ENCODE results near the gene PPP1R1C.

The PPP1R1C gene

GRCh38 chr2:182078988-182079602, 93.4 kb downstream of the PPP1R1C start:
- H3K4me3 ChIP-seq (ENCODE audit: low read depth, low read length): no peak overlapping the region
- TF ChIP-seq, protein P1, sequence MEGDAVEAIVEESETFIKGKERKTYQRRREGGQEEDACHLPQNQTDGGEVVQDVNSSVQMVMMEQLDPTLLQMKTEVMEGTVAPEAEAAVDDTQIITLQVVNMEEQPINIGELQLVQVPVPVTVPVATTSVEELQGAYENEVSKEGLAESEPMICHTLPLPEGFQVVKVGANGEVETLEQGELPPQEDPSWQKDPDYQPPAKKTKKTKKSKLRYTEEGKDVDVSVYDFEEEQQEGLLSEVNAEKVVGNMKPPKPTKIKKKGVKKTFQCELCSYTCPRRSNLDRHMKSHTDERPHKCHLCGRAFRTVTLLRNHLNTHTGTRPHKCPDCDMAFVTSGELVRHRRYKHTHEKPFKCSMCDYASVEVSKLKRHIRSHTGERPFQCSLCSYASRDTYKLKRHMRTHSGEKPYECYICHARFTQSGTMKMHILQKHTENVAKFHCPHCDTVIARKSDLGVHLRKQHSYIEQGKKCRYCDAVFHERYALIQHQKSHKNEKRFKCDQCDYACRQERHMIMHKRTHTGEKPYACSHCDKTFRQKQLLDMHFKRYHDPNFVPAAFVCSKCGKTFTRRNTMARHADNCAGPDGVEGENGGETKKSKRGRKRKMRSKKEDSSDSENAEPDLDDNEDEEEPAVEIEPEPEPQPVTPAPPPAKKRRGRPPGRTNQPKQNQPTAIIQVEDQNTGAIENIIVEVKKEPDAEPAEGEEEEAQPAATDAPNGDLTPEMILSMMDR (IDR thresholded peaks at IDR 0.05; ENCODE audit: insufficient read depth, low read depth, low read length, missing control alignments): no peak
- DNase-seq (ENCODE audit: low read depth): no peak

DNA sequence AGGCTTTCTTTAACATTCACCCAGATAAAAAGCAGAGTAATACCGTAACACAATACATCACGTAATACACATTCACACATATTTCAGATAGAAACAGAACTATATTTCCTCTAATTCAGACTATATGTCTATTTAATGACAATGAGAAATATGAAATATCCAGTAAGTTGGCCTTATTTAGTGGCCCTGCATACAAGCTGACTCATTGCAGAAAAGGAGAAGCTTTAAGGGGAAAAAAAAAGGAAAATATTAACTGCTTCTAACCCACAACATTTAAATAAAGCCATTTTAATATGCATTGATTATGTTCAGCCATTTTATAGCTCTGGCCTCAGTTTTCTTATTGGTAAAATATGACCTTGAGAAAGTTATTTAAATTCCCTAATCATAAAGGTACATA, 94.8 kb downstream of the PPP1R1C start:
- no peak for DNase-seq (ENCODE audit: low read depth)
- no peak overlapping the region for H3K4me3 ChIP-seq (ENCODE audit: low read depth, low read length)
- TF ChIP-seq, protein P1 (IDR thresholded peaks at IDR 0.05; ENCODE audit: insufficient read depth, low read depth, low read length, missing control alignments): no peak

DNA sequence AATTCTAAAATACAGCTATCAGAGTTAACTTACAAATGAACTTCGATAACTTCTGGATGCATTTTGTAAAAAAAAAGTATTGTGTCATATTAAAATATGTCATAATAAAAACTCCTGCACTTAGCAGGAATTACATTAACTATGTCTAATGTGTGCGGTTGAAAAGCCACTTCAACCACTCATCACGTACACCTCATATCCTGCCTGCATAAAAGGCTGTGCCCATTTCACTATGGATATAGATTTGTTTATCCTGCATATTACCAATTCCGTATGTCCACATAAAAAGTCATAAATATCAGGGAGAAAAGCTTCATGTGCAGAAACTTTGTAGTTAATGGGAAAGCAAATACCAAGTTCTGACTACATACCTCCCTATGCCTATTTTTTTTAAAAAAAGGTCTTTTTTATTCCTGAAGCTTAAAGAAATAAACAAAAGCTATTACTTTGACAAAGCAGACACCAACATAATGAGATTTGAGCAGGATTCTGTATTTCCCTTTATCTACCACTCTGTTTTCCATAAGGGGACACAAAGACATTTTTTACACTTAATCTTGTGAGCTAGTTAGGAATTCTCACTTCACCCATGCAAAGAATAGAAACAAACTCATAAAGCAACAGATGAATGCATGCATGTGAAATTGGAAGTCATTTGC, 96.1 kb downstream of the PPP1R1C start:
- no peak overlapping the region for H3K4me3 ChIP-seq (ENCODE audit: low read depth, low read length)
- no peak for DNase-seq (ENCODE audit: low read depth)
- TF ChIP-seq, protein P1 (IDR thresholded peaks at IDR 0.05; ENCODE audit: insufficient read depth, low read depth, low read length, missing control alignments): no peak

DNA sequence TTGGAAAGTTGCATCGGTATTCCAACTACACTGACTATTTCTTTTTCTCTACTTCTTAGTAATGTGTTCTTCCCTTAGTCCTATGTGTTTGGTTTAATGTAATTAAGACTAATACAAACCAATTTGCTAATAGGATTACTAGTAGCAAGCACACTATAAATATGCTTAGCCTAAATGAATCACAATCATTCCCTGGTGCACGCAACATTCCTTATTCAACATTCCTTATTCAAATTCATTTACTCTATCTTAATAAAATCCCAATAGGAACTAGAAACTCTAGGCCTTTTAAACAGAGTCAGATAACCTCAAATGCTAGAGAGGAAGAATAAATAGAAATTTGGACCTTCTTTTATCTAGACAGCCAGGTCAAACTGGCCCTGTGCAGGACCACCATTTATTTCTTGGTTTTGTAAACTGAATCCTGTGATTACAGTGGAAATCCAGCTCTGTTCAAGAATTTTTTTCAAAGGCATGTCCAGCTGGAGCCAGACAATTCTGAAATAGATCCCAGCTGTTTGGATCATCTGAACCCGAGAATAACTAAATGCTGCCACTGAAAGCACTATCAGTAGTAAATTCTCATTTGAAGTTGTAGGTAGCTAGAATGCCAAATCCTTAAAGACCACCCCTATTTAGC, 103.1 kb downstream of the PPP1R1C start:
- DNase-seq (ENCODE audit: low read depth): no peak
- TF ChIP-seq, protein P1 (IDR thresholded peaks at IDR 0.05; ENCODE audit: insufficient read depth, low read depth, low read length, missing control alignments): no peak
- no peak overlapping the region for H3K4me3 ChIP-seq (ENCODE audit: low read depth, low read length)

DNA sequence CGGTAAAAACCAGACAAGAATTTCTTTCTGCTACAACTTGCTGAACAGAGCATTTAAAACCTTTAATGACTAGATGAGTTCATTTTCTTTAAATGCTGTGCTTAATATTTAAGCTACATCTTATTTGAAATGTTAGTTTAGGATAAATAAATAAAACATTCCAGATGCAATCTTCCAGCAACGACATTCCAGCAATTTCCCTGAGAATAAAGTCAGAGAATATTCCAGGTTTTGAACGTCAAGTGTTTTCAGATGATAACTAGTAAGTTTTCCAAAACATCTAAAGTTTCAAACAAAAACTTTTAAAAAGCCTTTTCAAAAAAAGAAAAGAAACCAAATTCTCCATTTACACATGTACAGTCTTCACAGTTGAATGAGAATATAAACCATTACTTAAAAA, 104.8 kb downstream of the PPP1R1C start:
- TF ChIP-seq, protein P1 (IDR thresholded peaks at IDR 0.05; ENCODE audit: insufficient read depth, low read depth, low read length, missing control alignments): no peak
- H3K4me3 ChIP-seq (ENCODE audit: low read depth, low read length): no peak overlapping the region
- no peak for DNase-seq (ENCODE audit: low read depth)

DNA sequence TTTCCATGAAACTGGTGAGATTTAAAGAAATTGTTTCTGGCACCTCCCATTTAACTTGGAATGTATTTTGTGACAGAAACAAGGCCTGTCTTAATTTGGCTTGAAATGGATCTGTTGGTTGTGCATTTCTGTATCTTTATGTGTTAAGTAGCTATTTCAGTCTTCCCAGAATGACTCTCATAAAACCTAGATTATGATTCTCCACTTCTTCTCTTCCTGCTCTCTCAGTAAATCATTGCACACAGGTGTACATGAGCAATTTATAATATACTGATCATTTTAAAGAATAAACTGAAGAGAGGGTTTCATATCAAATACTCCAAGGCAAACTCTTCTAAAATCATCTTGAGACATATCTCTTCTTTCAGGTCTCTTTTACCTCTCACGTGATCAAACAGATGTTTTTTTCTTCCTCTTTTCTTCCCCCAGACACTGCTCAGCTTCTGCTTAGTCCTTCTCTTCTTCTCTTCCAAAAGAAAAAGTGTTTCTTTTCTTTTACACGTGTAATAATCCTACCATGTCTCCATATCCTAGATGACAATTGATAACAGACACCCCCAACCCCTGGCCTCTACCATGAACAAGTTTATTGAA, 112.0 kb downstream of the PPP1R1C start:
- H3K4me3 ChIP-seq (ENCODE audit: low read depth, low read length): no peak overlapping the region
- no peak for DNase-seq (ENCODE audit: low read depth)
- TF ChIP-seq, protein P1 (IDR thresholded peaks at IDR 0.05; ENCODE audit: insufficient read depth, low read depth, low read length, missing control alignments): no peak

All from GM12865 (cell line).